Gastrocnemius medialis (tissue), 4 donors: ENCODE results near the gene LAMA1.

Experiments used
- CTCF ChIP-seq, 5 experiments: fragments of 450-650 bp in 3 of 5; fragments of 200-600 bp in 2 of 5; sonication (generic) in 2 of 5; IDR thresholded peaks in 4 of 5; conservative IDR thresholded peaks in 1 of 5; 1 replicate in 4 of 5; 2 replicates in 1 of 5; pipeline ENCODE4 v1.5.1; 2016 to 2019; ENCODE audit warnings: antibody characterized with exemption in 5 of 5, mild to moderate bottlenecking in 3 of 5, moderate library complexity in 3 of 5
- POLR2A ChIP-seq, 2 donors: fragments of 450-650 bp; IDR thresholded peaks; one replicate each; pipeline ENCODE4 v1.6.1; 2017; ENCODE audit warnings: antibody characterized with exemption in 2 of 2, mild to moderate bottlenecking in 2 of 2, moderate library complexity in 2 of 2

- no peak for TF ChIP-seq CTCF (IDR thresholded peaks at IDR 0.05 in 4 of 5, conservative IDR thresholded peaks at IDR 0.05 in 1 of 5)
- no peak for TF ChIP-seq POLR2A (IDR thresholded peaks at IDR 0.05)
Measured at GRCh38 chr18:6941996-6942395, 175.6 kb downstream of the LAMA1 start.
